Thyroid gland (tissue), 4 donors: ENCODE data around the gene NME9. TPM values are rescaled to one million over a fixed set of nuclear protein-coding genes. Genes with fewer than 3 reads are reported as not detected.
"Not testable (repeated sequence)": the region's sequence is repeated elsewhere in the genome, so short reads cannot be mapped to it uniquely, and the experiment has no call there.

Source experiments
- DNase-seq, 2 donors: peaks; one replicate each; pipeline ENCODE4 v3.0.0-alpha.2; 2019
- H3K27ac ChIP-seq, 3 donors: fragments of 200-600 bp; sonication (generic); 1 replicate in 2 of 3; 2 replicates in 1 of 3; pipeline ENCODE4 v1.5.1; 2016 to 2019; ENCODE audit warnings: mild to moderate bottlenecking in 1 of 3, moderate library complexity in 1 of 3
- H3K27me3 ChIP-seq: fragments of 200-600 bp; sonication (generic); one replicate; pipeline ENCODE4 v1.5.1; 2019
- H3K36me3 ChIP-seq, 2 donors: fragments of 200-600 bp; sonication (generic); one replicate each; pipeline ENCODE4 v1.5.1; 2016 to 2019
- H3K4me1 ChIP-seq, 2 donors: fragments of 200-600 bp; sonication (generic); one replicate each; pipeline ENCODE4 v1.5.1; 2017 to 2019
- H3K4me3 ChIP-seq, 3 donors: fragments of 200-600 bp; sonication (generic); replicated peaks in 1 of 3; 1 replicate in 2 of 3; 2 replicates in 1 of 3; pipeline ENCODE4 v1.5.1; 2016; ENCODE audit warnings: mild to moderate bottlenecking in 1 of 3
- H3K9me3 ChIP-seq: fragments of 200-600 bp; sonication (generic); one replicate; pipeline ENCODE4 v1.5.1; 2017
- CTCF ChIP-seq, 6 experiments: fragments of 200-600 bp in 3 of 6; fragments of 450-650 bp in 3 of 6; sonication (generic) in 3 of 6; IDR thresholded peaks; one replicate each; pipeline ENCODE4 v1.5.1; 2016 to 2019; ENCODE audit warnings: antibody characterized with exemption in 6 of 6, mild to moderate bottlenecking in 2 of 6, inconsistent platforms in 1 of 6, moderate library complexity in 1 of 6
- POLR2A ChIP-seq, 2 donors: fragments of 450-650 bp; IDR thresholded peaks; one replicate each; pipeline ENCODE4 v1.6.1; 2017; ENCODE audit warnings: antibody characterized with exemption in 2 of 2, mild to moderate bottlenecking in 2 of 2, moderate library complexity in 1 of 2
- WGBS, 2 donors: methylation state at CpG; one replicate each; pipeline ENCODE4 v1.1.5; 2017; 5-methylcytosine and 5-hydroxymethylcytosine counted together
- intact Hi-C: fragments of 100-400 bp; cut with DNase I; formaldehyde crosslinking; loops from one replicate; pipeline ENCODE4 v1.15.1; 2023
- total RNA-seq, 4 donors: library from RNA; depleted of rRNA; stranded (reverse); fragments of >200 nt; gene quantifications; one replicate each; pipeline ENCODE4 v1.2.3, GENCODE V29; 2016

The NME9 gene
- 1 to 10 TPM in 3 of 4 donors, not detected in 1; 1.3 to 2.7 (median 2.6) TPM for total RNA-seq

- Histone ChIP-seq H3K4me1 (peaks cover 0 to 9% of the 10 kb centered on the region in 2 donors), H3K27me3 (no peaks in the 10 kb centered on the region), H3K9me3 (no peaks in the 10 kb centered on the region), H3K36me3 (no peaks in the 10 kb centered on the region), H3K27ac (peak within 1 kb of the TSS; percentile 44 to 69 (median 55)), H3K4me3 (peak within 1 kb of the TSS; percentile 30 to 66 (median 45))
- peak; percentile 20 to 75 (median 40) for TF ChIP-seq CTCF (IDR thresholded peaks at IDR 0.05)
- peak in 1 of 2 donors; percentile 50 for TF ChIP-seq POLR2A (IDR thresholded peaks at IDR 0.05)
- 1% methylated on average over 26 to 56 of the region's 62 CpGs for WGBS, 2 donors
- peak; percentile 95 to 97 for DNase-seq
- intact Hi-C loops, result loop anchor here (10.0 kb wide), 1 partner anchor 595 kb away; no protein-coding TSS in a partner anchor
These were observed at the start of gene NME9 for GRCh38 chr3:138329127-138329983. Gene NME9, minus strand, starts transcription at chr3:138329851. Its CDS starts 516 bp downstream, at chr3:138329335.

- Histone ChIP-seq H3K4me1 (peaks cover 43 to 59% of the 10 kb centered on the region in 2 donors), H3K4me3 (no peak overlapping the region), H3K9me3 (no peaks in the 10 kb centered on the region), H3K27me3 (no peaks in the 10 kb centered on the region), H3K36me3 (peaks cover 0 to 5% of the 10 kb centered on the region in 2 donors), H3K27ac (peak overlapping the region in 1 of 3 donors; percentile 76)
- intact Hi-C loops, result no loop called here
- TF ChIP-seq CTCF (IDR thresholded peaks at IDR 0.05) (no peak), POLR2A (IDR thresholded peaks at IDR 0.05) (no peak)
- no peak for DNase-seq
- 78 to 81% methylated on average over 1 of the region's 1 CpG for WGBS, 2 donors
These were observed 49.3 kb upstream of the NME9 start for GRCh38 chr3:138378990-138379389.

GRCh38 chr3:138378331-138378730, 48.7 kb upstream of the NME9 start:
- Histone ChIP-seq H3K9me3 (no peaks in the 10 kb centered on the region), H3K27me3 (no peaks in the 10 kb centered on the region), H3K4me3 (no peak overlapping the region), H3K27ac (peak overlapping the region; percentile 69 to 76 (median 71)), H3K36me3 (peaks cover 0 to 5% of the 10 kb centered on the region in 2 donors), H3K4me1 (peaks cover 36 to 52% of the 10 kb centered on the region in 2 donors)
- no peak for DNase-seq
- intact Hi-C loops, result no loop called here
- WGBS, 2 donors, result 75 to 79% methylated on average over 5 of the region's 5 CpGs
- TF ChIP-seq POLR2A (IDR thresholded peaks at IDR 0.05), result no peak
- TF ChIP-seq CTCF (IDR thresholded peaks at IDR 0.05), result no peak

- Histone ChIP-seq H3K9me3 (no peaks in the 10 kb centered on the region), H3K27me3 (no peaks in the 10 kb centered on the region), H3K36me3 (peaks cover 0 to 5% of the 10 kb centered on the region in 2 donors), H3K27ac (peak overlapping the region; percentile 69 to 76 (median 71)), H3K4me3 (no peak overlapping the region), H3K4me1 (peaks cover 31 to 47% of the 10 kb centered on the region in 2 donors)
- TF ChIP-seq CTCF (IDR thresholded peaks at IDR 0.05), result no peak
- intact Hi-C loops, result no loop called here
- DNase-seq, result peak; percentile 47 to 50
- 55 to 65% methylated on average over 5 of the region's 5 CpGs for WGBS, 2 donors
These were observed 48.2 kb upstream of the NME9 start for GRCh38 chr3:138377804-138378203.

GRCh38 chr3:138377212-138377611, 47.6 kb upstream of the NME9 start:
- H3K4me3 ChIP-seq, intact Hi-C loops, H3K36me3 ChIP-seq, H3K27me3 ChIP-seq, H3K9me3 ChIP-seq, DNase-seq: not testable (repeated sequence)
- Histone ChIP-seq H3K4me1 (peaks cover 25 to 41% of the 10 kb centered on the region in 2 donors), H3K27ac (peak overlapping the region in 2 of 3 donors; percentile 69 to 76)
- 94 to 96% methylated on average over 11 of the region's 11 CpGs for WGBS, 2 donors
